Cardiac fibroblast (primary cell): Measurements from ENCODE around the gene DCP1B.

Source experiments
- DNase-seq, 2 donors: peaks; one replicate each; pipeline versions ENCODE4 v3.0.0 to v3.0.0-alpha.2; 2010; ENCODE audit warnings: low read depth in 2 of 2
- H3K4me3 ChIP-seq, 2 donors: replicated peaks in 1 of 2; 1 replicate in 1 of 2; 2 replicates in 1 of 2; pipeline ENCODE4 v1.5.1; 2011; ENCODE audit warnings: low read depth in 2 of 2, low read length in 2 of 2, mild to moderate bottlenecking in 2 of 2, moderate library complexity in 1 of 2
- TF ChIP-seq, protein P1 (sequence below): IDR thresholded peaks from one replicate; pipeline ENCODE4 v1.5.1; 2011; ENCODE audit warnings: low read depth, mild to moderate bottlenecking, low read length, inconsistent platforms

The DCP1B gene

DNA sequence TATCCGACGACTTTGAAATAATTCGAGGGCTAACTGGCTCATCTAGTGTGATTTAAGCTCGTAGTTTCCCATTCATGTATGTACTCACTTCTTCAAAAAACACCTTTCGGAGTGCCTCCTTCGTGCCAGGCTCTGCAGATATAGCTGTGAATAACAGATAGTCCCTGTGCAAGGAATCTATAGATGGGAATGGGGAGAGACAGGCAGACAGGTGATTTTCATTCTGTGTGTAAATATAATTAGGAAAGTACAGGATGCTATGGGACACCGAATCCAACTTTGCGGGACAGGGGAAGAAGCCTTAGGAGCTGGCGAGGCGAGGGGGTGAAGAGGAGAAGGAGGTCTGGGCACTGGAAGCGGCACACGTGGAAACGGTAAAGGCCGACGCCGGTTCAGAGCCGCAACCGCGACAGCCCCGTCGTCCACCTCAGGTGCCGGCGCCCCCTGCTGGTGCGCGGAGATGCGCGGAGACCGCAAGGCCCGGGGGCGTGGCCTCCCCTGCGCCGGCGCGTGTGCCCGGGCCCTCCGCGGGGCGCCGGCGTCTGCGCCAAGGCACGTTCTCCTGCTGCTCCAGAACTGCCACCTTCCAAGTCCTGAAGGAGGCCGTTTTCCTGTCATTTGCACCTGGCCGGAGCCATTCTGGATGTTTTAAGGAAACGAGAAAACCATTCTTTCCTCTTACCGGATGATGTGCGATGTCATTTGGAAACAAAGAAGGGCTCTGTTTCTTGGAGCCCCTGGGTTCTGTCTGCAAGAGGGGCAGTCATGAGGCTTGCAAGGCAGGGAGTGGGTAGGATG, 30.6 kb upstream of the DCP1B start:
- H3K4me3 ChIP-seq = peak overlapping the region; percentile 25 to 35
- TF ChIP-seq, protein P1, sequence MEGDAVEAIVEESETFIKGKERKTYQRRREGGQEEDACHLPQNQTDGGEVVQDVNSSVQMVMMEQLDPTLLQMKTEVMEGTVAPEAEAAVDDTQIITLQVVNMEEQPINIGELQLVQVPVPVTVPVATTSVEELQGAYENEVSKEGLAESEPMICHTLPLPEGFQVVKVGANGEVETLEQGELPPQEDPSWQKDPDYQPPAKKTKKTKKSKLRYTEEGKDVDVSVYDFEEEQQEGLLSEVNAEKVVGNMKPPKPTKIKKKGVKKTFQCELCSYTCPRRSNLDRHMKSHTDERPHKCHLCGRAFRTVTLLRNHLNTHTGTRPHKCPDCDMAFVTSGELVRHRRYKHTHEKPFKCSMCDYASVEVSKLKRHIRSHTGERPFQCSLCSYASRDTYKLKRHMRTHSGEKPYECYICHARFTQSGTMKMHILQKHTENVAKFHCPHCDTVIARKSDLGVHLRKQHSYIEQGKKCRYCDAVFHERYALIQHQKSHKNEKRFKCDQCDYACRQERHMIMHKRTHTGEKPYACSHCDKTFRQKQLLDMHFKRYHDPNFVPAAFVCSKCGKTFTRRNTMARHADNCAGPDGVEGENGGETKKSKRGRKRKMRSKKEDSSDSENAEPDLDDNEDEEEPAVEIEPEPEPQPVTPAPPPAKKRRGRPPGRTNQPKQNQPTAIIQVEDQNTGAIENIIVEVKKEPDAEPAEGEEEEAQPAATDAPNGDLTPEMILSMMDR = peak; percentile 62
- peak; percentile 73 to 80 for DNase-seq

GRCh38 chr12:2032506-2032905, 28.2 kb upstream of the DCP1B start:
- no peak overlapping the region for H3K4me3 ChIP-seq
- DNase-seq = no peak
- TF ChIP-seq, protein P1 = no peak

DNA sequence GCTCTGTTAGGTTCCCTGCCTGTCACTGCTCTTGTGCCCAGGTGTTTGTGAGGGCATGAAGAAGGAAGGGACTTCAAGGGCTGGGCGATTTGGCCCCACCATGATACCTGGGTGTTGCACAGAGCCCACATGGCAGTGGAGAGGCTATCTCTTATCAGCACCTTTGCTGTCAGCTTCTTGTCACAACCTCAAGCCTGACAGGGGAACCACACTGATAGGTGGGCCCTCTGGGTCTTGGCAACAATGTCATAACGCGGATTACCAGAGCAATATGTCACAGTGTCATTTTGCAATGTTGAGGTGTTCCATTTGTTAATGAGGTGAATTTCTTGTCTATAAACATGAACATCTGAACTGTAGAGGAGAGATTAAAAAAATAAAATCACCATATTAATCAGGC, 25.6 kb upstream of the DCP1B start:
- no peak for DNase-seq
- H3K4me3 ChIP-seq = no peak overlapping the region
- TF ChIP-seq, protein P1 = no peak

DNA sequence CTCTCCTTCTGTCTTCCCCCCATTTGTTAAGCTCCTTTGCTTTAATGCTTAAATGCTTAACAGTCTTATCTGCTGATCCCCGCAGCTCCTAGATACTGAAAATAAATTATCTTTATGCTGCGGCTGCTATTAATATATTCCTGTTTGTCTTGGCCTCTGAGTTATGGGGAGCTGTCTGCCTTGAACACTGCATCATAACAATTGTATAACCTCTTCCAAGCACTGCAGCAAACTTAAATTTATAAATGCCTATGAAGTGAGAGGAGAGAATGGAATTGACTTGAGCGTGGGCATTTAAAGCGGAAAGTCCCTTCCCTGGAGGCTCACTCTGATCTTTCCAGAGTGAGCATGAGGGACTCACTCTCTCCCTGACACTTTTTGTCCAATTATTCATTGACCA, 23.1 kb upstream of the DCP1B start:
- TF ChIP-seq, protein P1 = no peak
- H3K4me3 ChIP-seq = no peak overlapping the region
- peak in 1 of 2 donors; percentile 22 for DNase-seq

DNA sequence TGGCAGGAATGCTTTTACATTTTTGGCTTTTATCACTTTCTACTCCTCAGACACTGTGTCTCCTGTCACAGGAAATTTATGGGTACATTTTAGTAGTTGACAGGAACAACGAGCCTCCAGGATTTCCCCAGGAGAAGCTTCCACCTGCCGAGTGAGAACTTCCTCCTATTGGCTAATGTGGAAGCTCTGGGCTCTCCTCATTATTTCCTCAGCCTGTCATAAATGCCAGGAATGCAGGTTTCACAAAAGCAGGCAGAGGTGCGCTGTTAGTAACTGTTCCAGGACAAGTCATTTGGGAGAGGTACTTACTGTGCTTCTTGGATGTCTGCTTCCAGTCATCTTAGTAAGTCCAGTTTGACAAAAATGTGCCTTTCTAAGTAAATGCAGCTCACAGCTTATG, 19.1 kb upstream of the DCP1B start:
- H3K4me3 ChIP-seq = no peak overlapping the region
- TF ChIP-seq, protein P1 = no peak
- no peak for DNase-seq

GRCh38 chr12:2020511-2020910, 16.3 kb upstream of the DCP1B start:
- DNase-seq = no peak
- TF ChIP-seq, protein P1 = no peak
- H3K4me3 ChIP-seq = no peak overlapping the region

DNA sequence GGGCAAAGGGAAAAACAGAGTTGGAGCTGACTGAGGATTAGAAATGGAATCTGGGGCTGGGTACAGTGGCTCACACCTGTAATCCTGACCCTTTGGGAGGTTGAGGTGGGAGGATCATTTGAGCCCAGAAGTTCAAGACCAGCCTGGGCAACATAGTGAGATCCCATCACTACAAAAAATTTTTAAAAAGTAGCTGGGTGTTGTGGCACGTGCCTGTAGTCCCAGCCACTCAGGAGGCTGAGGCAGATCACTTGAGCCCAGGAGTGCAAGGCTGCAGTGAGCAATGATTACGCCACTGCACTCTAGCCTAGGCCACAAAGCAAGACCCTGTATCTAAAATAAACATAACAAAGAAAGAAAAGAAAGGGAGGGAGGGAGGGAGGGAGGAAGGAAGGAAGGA, 14.9 kb upstream of the DCP1B start:
- TF ChIP-seq, protein P1 = no peak

More for the DNA sequence above, 14.9 kb upstream of the DCP1B start:
- DNase-seq = no peak
- no peak overlapping the region for H3K4me3 ChIP-seq
